IMR-90 (cell line): Measurements from ENCODE around the gene NKAIN2.

Experiments
- CTCF ChIP-seq: conservative IDR thresholded peaks from 2 replicates; pipeline ENCODE4 v1.5.1; 2012; ENCODE audit warnings: mild to moderate bottlenecking, low read depth, low read length, improper control_type of control experiment
- POLR2A ChIP-seq: IDR thresholded peaks from 2 replicates; pipeline ENCODE4 v1.6.1; 2012; ENCODE audit warnings: mild to moderate bottlenecking, low read depth, low read length

DNA sequence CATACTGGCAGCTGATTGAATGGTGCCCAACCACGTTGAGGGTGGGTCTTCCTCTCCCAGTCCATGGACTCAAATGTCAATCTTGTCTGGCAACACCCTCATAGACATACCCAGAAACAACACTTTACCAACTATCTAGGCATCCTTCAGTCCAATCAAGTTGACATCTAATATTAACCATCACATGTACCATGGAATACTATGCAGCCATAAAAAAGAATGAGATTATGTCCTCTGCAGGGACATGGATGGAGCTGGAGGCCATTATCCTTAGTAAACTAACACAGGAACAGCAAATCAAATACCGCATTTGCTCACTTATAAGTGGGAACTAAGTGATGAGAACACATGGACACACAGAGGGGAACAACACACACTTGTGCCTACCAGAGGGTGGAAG is 951.7 kb downstream of the NKAIN2 start:
- TF ChIP-seq POLR2A (no peak), CTCF (no peak)
